ENCODE results near the gene TJAP1.

TJAP1 gene

DNA sequence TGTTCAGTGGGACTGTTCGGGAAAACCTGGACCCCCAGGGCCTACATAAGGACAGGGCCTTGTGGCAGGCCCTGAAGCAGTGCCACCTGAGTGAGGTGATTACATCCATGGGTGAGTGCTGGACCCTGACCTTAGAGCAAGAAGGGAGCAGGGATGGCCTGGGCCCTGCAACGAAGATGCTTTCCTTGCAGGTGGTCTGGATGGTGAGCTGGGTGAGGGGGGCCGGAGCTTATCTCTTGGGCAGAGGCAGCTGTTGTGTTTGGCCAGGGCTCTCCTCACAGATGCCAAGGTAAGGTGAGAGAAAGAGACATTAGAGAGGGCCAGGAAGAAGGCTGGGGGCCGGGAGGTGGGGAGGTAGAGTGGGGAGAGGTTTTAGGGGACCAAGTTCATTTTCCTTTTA is 28.5 kb upstream of the TJAP1 start:
- Histone ChIP-seq H2BK120ac (ENCODE audit: low read depth, low read length) (no peak overlapping the region), H3K27ac (ENCODE audit: low read length, poor library complexity, severe bottlenecking) (no peak overlapping the region), H3K23ac (ENCODE audit: low read length in 2 of 2) (peak overlapping the region in 1 of 2 experiments; percentile 36), H3K4me1 (ENCODE audit: control insufficient read depth, insufficient read depth, low read depth, low read length) (no peaks in the 10 kb centered on the region), H3K4me3 (ENCODE audit: insufficient read depth in 1 of 2, low read depth in 1 of 2, low read length in 2 of 2) (no peak overlapping the region), H2BK5ac (ENCODE audit: low read depth, low read length, poor library complexity, severe bottlenecking) (no peak overlapping the region), H4K91ac (ENCODE audit: low read length) (no peak overlapping the region), H3K9me3 (ENCODE audit: control insufficient read depth, low read length) (no peaks in the 10 kb centered on the region), H4K8ac (ENCODE audit: low read length) (no peak overlapping the region), H3K79me1 (replicated peaks; ENCODE audit: low read length, poor library complexity, severe bottlenecking) (no peaks in the 10 kb centered on the region), H3K27me3 (ENCODE audit: control insufficient read depth in 1 of 2, insufficient read depth in 1 of 2, low read length in 2 of 2) (no peaks in the 10 kb centered on the region), H3K4ac (ENCODE audit: low read depth in 1 of 2, low read length in 2 of 2) (no peak overlapping the region), H2AFZ (ENCODE audit: low read depth, low read length) (no peak overlapping the region), H3K14ac (ENCODE audit: low read length in 2 of 2) (no peak overlapping the region), H3K18ac (ENCODE audit: low read depth in 1 of 2, low read length in 2 of 2) (no peak overlapping the region), H3K4me2 (ENCODE audit: low read length, poor library complexity, severe bottlenecking) (no peak overlapping the region), H3K36me3 (ENCODE audit: control insufficient read depth in 1 of 2, insufficient read depth in 2 of 2, low read depth in 1 of 2, low read length in 2 of 2) (peaks cover 85 to 86% of the 10 kb centered on the region in 2 experiments), H2BK15ac (ENCODE audit: low read depth, poor library complexity, severe bottlenecking) (no peak overlapping the region), H2AK5ac (ENCODE audit: low read length, severe bottlenecking) (no peak overlapping the region), H3K9ac (ENCODE audit: low read length) (no peak overlapping the region), H2BK12ac (ENCODE audit: low read length in 2 of 2) (no peak overlapping the region)
- WGBS = 97% methylated on average over 4 of the region's 4 CpGs
- no peak for DNase-seq

- Histone ChIP-seq H2AK5ac (ENCODE audit: low read length, severe bottlenecking) (no peak overlapping the region), H3K9me3 (ENCODE audit: control insufficient read depth, low read length) (no peaks in the 10 kb centered on the region), H3K27me3 (ENCODE audit: control insufficient read depth in 1 of 2, insufficient read depth in 1 of 2, low read length in 2 of 2) (peaks cover 2% of the 10 kb centered on the region in 2 experiments), H3K36me3 (ENCODE audit: control insufficient read depth in 1 of 2, insufficient read depth in 2 of 2, low read depth in 1 of 2, low read length in 2 of 2) (peaks cover 67 to 68% of the 10 kb centered on the region in 2 experiments), H3K23ac (ENCODE audit: low read length in 2 of 2) (no peak overlapping the region), H2AFZ (ENCODE audit: low read depth, low read length) (no peak overlapping the region), H2BK120ac (ENCODE audit: low read depth, low read length) (no peak overlapping the region), H2BK5ac (ENCODE audit: low read depth, low read length, poor library complexity, severe bottlenecking) (no peak overlapping the region), H3K4me2 (ENCODE audit: low read length, poor library complexity, severe bottlenecking) (no peak overlapping the region), H4K8ac (ENCODE audit: low read length) (no peak overlapping the region), H3K79me1 (replicated peaks; ENCODE audit: low read length, poor library complexity, severe bottlenecking) (no peaks in the 10 kb centered on the region), H3K9ac (ENCODE audit: low read length) (no peak overlapping the region), H3K18ac (ENCODE audit: low read depth in 1 of 2, low read length in 2 of 2) (no peak overlapping the region), H3K27ac (ENCODE audit: low read length, poor library complexity, severe bottlenecking) (no peak overlapping the region), H3K4me3 (ENCODE audit: insufficient read depth in 1 of 2, low read depth in 1 of 2, low read length in 2 of 2) (no peak overlapping the region), H2BK15ac (ENCODE audit: low read depth, poor library complexity, severe bottlenecking) (no peak overlapping the region), H4K91ac (ENCODE audit: low read length) (no peak overlapping the region), H3K4me1 (ENCODE audit: control insufficient read depth, insufficient read depth, low read depth, low read length) (peaks cover 14% of the 10 kb centered on the region), H2BK12ac (ENCODE audit: low read length in 2 of 2) (no peak overlapping the region), H3K4ac (ENCODE audit: low read depth in 1 of 2, low read length in 2 of 2) (no peak overlapping the region), H3K14ac (ENCODE audit: low read length in 2 of 2) (no peak overlapping the region)
- DNase-seq = no peak
- 98% methylated on average over 13 of the region's 13 CpGs for WGBS
These were observed 26.7 kb upstream of the TJAP1 start for GRCh38 chr6:43450699-43451131.

DNA sequence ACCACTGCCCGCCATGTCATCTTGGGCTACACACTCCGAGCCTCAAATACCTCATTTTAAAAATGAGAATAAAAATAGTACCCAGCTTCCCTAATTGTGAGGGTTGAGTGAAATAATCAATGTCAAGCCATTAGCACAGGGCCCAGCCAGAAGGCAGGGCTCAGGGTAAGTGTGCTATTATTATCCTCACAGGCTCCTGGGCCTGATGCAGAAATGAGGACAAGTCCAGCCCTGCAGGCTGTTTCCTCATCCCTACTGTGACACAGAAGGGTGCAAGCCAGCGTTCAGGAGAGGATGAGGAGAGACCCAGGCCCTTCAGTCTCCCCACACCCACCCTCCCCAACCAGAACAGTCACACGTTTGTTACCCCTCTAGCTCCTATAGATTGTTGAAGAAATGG is 26.0 kb upstream of the TJAP1 start:
- Histone ChIP-seq H3K79me1 (replicated peaks; ENCODE audit: low read length, poor library complexity, severe bottlenecking) (no peaks in the 10 kb centered on the region), H2BK12ac (ENCODE audit: low read length in 2 of 2) (no peak overlapping the region), H3K4me2 (ENCODE audit: low read length, poor library complexity, severe bottlenecking) (no peak overlapping the region), H3K4ac (ENCODE audit: low read depth in 1 of 2, low read length in 2 of 2) (no peak overlapping the region), H4K91ac (ENCODE audit: low read length) (no peak overlapping the region), H3K27me3 (ENCODE audit: control insufficient read depth in 1 of 2, insufficient read depth in 1 of 2, low read length in 2 of 2) (peaks cover 9% of the 10 kb centered on the region in 2 experiments), H3K36me3 (ENCODE audit: control insufficient read depth in 1 of 2, insufficient read depth in 2 of 2, low read depth in 1 of 2, low read length in 2 of 2) (peaks cover 61 to 62% of the 10 kb centered on the region in 2 experiments), H3K4me3 (ENCODE audit: insufficient read depth in 1 of 2, low read depth in 1 of 2, low read length in 2 of 2) (no peak overlapping the region), H3K4me1 (ENCODE audit: control insufficient read depth, insufficient read depth, low read depth, low read length) (peaks cover 16% of the 10 kb centered on the region), H3K14ac (ENCODE audit: low read length in 2 of 2) (no peak overlapping the region), H2AFZ (ENCODE audit: low read depth, low read length) (no peak overlapping the region), H2BK5ac (ENCODE audit: low read depth, low read length, poor library complexity, severe bottlenecking) (no peak overlapping the region), H3K9ac (ENCODE audit: low read length) (no peak overlapping the region), H2AK5ac (ENCODE audit: low read length, severe bottlenecking) (no peak overlapping the region), H3K23ac (ENCODE audit: low read length in 2 of 2) (no peak overlapping the region), H4K8ac (ENCODE audit: low read length) (no peak overlapping the region), H2BK15ac (ENCODE audit: low read depth, poor library complexity, severe bottlenecking) (no peak overlapping the region), H2BK120ac (ENCODE audit: low read depth, low read length) (no peak overlapping the region), H3K18ac (ENCODE audit: low read depth in 1 of 2, low read length in 2 of 2) (no peak overlapping the region), H3K27ac (ENCODE audit: low read length, poor library complexity, severe bottlenecking) (no peak overlapping the region), H3K9me3 (ENCODE audit: control insufficient read depth, low read length) (no peaks in the 10 kb centered on the region)
- WGBS = 80% methylated on average over 1 of the region's 4 CpGs
- no peak for DNase-seq

GRCh38 chr6:43451939-43452338 is 25.4 kb upstream of the TJAP1 start:
- Histone ChIP-seq H3K79me1 (replicated peaks; ENCODE audit: low read length, poor library complexity, severe bottlenecking) (no peaks in the 10 kb centered on the region), H2BK5ac (ENCODE audit: low read depth, low read length, poor library complexity, severe bottlenecking) (no peak overlapping the region), H3K9me3 (ENCODE audit: control insufficient read depth, low read length) (no peaks in the 10 kb centered on the region), H2BK12ac (ENCODE audit: low read length in 2 of 2) (no peak overlapping the region), H3K9ac (ENCODE audit: low read length) (no peak overlapping the region), H3K36me3 (ENCODE audit: control insufficient read depth in 1 of 2, insufficient read depth in 2 of 2, low read depth in 1 of 2, low read length in 2 of 2) (peaks cover 57 to 60% of the 10 kb centered on the region in 2 experiments), H3K27me3 (ENCODE audit: control insufficient read depth in 1 of 2, insufficient read depth in 1 of 2, low read length in 2 of 2) (peaks cover 14% of the 10 kb centered on the region in 2 experiments), H2BK15ac (ENCODE audit: low read depth, poor library complexity, severe bottlenecking) (no peak overlapping the region), H3K4me3 (ENCODE audit: insufficient read depth in 1 of 2, low read depth in 1 of 2, low read length in 2 of 2) (no peak overlapping the region), H2AFZ (ENCODE audit: low read depth, low read length) (no peak overlapping the region), H2BK120ac (ENCODE audit: low read depth, low read length) (no peak overlapping the region), H3K14ac (ENCODE audit: low read length in 2 of 2) (no peak overlapping the region), H3K27ac (ENCODE audit: low read length, poor library complexity, severe bottlenecking) (no peak overlapping the region), H3K4me1 (ENCODE audit: control insufficient read depth, insufficient read depth, low read depth, low read length) (peaks cover 16% of the 10 kb centered on the region), H3K23ac (ENCODE audit: low read length in 2 of 2) (no peak overlapping the region), H3K4ac (ENCODE audit: low read depth in 1 of 2, low read length in 2 of 2) (no peak overlapping the region), H4K91ac (ENCODE audit: low read length) (no peak overlapping the region), H3K18ac (ENCODE audit: low read depth in 1 of 2, low read length in 2 of 2) (no peak overlapping the region), H3K4me2 (ENCODE audit: low read length, poor library complexity, severe bottlenecking) (no peak overlapping the region), H2AK5ac (ENCODE audit: low read length, severe bottlenecking) (no peak overlapping the region), H4K8ac (ENCODE audit: low read length) (no peak overlapping the region)
- DNase-seq = no peak
- 97% methylated on average over 8 of the region's 8 CpGs for WGBS

Data from mesenchymal stem cell (in vitro differentiated cells and primary cell).